H1 (cell line): ENCODE results near the gene OR10A2. TPM values are rescaled to one million over a fixed set of nuclear protein-coding genes. Genes with fewer than 3 reads are reported as not detected.

Source experiments
- CTCF ChIA-PET: fragments of 300-600 bp; sonication (Branson Sonifier 250); formaldehyde crosslinking; loops from one replicate; lab custom pipeline; 2021; ENCODE audit not compliant: partially characterized antibody; lab: Charles Lee
- POLR2A ChIA-PET: fragments of 300-600 bp; sonication (Branson Sonifier 250); formaldehyde crosslinking; loops from one replicate; lab custom pipeline; 2021; ENCODE audit warnings: inconsistent platforms; ENCODE audit not compliant: partially characterized antibody; lab: Charles Lee
- DNase-seq, 2 experiments: peaks; one replicate each; pipeline versions ENCODE4 v3.0.0 to v3.0.0-alpha.2; 2010 to 2022; ENCODE audit warnings: low spot score in 2 of 2, low read depth in 1 of 2, mixed read lengths in 1 of 2
- FAIRE-seq: peaks from 2 replicates; lab custom pipeline; 2011; peaks lifted over from hg19 to GRCh38; lab: Jason Lieb, UNC
- H2AFZ ChIP-seq: 2 replicates; pipeline ENCODE4 v1.8.1; 2012; ENCODE audit warnings: low read length, inconsistent platforms
- H2AK5ac ChIP-seq: 2 replicates; pipeline ENCODE4 v1.6.1; 2013; ENCODE audit warnings: low read depth, low read length
- H2BK120ac ChIP-seq: replicated peaks from 2 replicates; pipeline ENCODE3; 2013; ENCODE audit warnings: low read depth, low read length, inconsistent platforms
- H2BK12ac ChIP-seq: 2 replicates; pipeline ENCODE4 v1.6.1; 2013; ENCODE audit warnings: low read depth, low read length
- H2BK15ac ChIP-seq: 2 replicates; pipeline ENCODE4 v1.6.1; 2013; ENCODE audit warnings: low read length
- H2BK20ac ChIP-seq: 2 replicates; pipeline ENCODE4 v1.6.1; 2013; ENCODE audit warnings: low read length
- H2BK5ac ChIP-seq: 2 replicates; pipeline ENCODE4 v1.6.1; 2013; ENCODE audit warnings: low read depth, low read length
- H3K14ac ChIP-seq: 2 replicates; pipeline ENCODE4 v1.6.1; 2013; ENCODE audit warnings: inconsistent platforms; ENCODE audit not compliant: insufficient read length
- H3K18ac ChIP-seq: 2 replicates; pipeline ENCODE4 v1.6.1; 2013; ENCODE audit warnings: low read length; ENCODE audit errors: extremely low read depth
- H3K23ac ChIP-seq: 2 replicates; pipeline ENCODE4 v1.6.1; 2013; ENCODE audit warnings: inconsistent platforms; ENCODE audit not compliant: insufficient read length
- H3K23me2 ChIP-seq: 2 replicates; pipeline ENCODE4 v1.6.1; 2013; ENCODE audit warnings: low read depth, low read length
- H3K27ac ChIP-seq: 2 replicates; pipeline ENCODE4 v1.6.1; 2011; ENCODE audit warnings: low read depth, low read length, inconsistent platforms
- H3K27me3 ChIP-seq, 4 experiments: replicated peaks in 1 of 4; 1 replicate in 1 of 4; 2 replicates in 3 of 4; pipeline versions ENCODE4 v1.6.1 to v1.8.1; 2011 to 2013; ENCODE audit warnings: low read length in 3 of 4, mild to moderate bottlenecking in 3 of 4, inconsistent platforms in 2 of 4, mixed read lengths in 2 of 4, moderate library complexity in 1 of 4; ENCODE audit not compliant: control insufficient read depth in 3 of 4, insufficient read depth in 3 of 4; ENCODE audit errors: extremely low read depth in 1 of 4
- H3K36me3 ChIP-seq, 4 experiments: 2 replicates each; pipeline versions ENCODE4 v1.6.1 to v1.8.1; 2011 to 2013; ENCODE audit warnings: mild to moderate bottlenecking in 4 of 4, low read length in 3 of 4, moderate library complexity in 2 of 4, control low read depth in 1 of 4, inconsistent platforms in 1 of 4; ENCODE audit not compliant: insufficient read depth in 4 of 4, control insufficient read depth in 2 of 4
- H3K4ac ChIP-seq: replicated peaks from 2 replicates; pipeline ENCODE3; 2013; ENCODE audit warnings: low read length, low read depth, mixed read lengths, inconsistent platforms; ENCODE audit not compliant: insufficient read length
- H3K4me1 ChIP-seq, 4 experiments: replicated peaks in 1 of 4; 1 replicate in 1 of 4; 2 replicates in 3 of 4; pipeline versions ENCODE4 v1.6.1 to v1.8.1; 2011 to 2013; ENCODE audit warnings: low read length in 3 of 4, inconsistent platforms in 2 of 4, mixed read lengths in 1 of 4; ENCODE audit not compliant: insufficient read depth in 4 of 4, control insufficient read depth in 3 of 4
- H3K4me2 ChIP-seq, 2 experiments: 2 replicates each; pipeline versions ENCODE4 v1.6.1 to v1.8.1; 2011 to 2013; ENCODE audit warnings: low read depth in 2 of 2, low read length in 2 of 2, control low read depth in 1 of 2, inconsistent platforms in 1 of 2, mild to moderate bottlenecking in 1 of 2; ENCODE audit not compliant: insufficient read depth in 1 of 2
- H3K4me3 ChIP-seq, 4 experiments: fragments of 200-600, 300-600 bp in 1 of 4; sonication (generic), shearing (Covaris generic), sonication (Bioruptor Twin) in 1 of 4; 2 replicates each; pipeline versions ENCODE4 v1.5.1 to v1.8.1; 2011 to 2016; ENCODE audit warnings: low read length in 4 of 4, low read depth in 3 of 4, control low read depth in 2 of 4, inconsistent platforms in 2 of 4, mild to moderate bottlenecking in 2 of 4, mixed read lengths in 1 of 4, moderate library complexity in 1 of 4; ENCODE audit not compliant: insufficient read depth in 2 of 4; ENCODE audit errors: extremely low read depth in 1 of 4
- H3K56ac ChIP-seq: replicated peaks from 2 replicates; pipeline ENCODE3; 2013; ENCODE audit warnings: low read depth, mild to moderate bottlenecking, mixed read lengths, low read length, inconsistent platforms; ENCODE audit not compliant: insufficient read length
- H3K79me1 ChIP-seq: 2 replicates; pipeline ENCODE4 v1.6.1; 2013; ENCODE audit warnings: low read depth, low read length, control low read depth
- H3K79me2 ChIP-seq, 2 experiments: 2 replicates each; pipeline versions ENCODE4 v1.6.1 to v1.8.1; 2012 to 2013; ENCODE audit warnings: low read length in 2 of 2, mild to moderate bottlenecking in 2 of 2, inconsistent platforms in 1 of 2; ENCODE audit not compliant: insufficient read depth in 2 of 2, control insufficient read depth in 1 of 2
- H3K9ac ChIP-seq, 4 experiments: replicated peaks in 1 of 4; 1 replicate in 1 of 4; 2 replicates in 3 of 4; pipeline versions ENCODE4 v1.6.1 to v1.8.1; 2011 to 2013; ENCODE audit warnings: low read depth in 3 of 4, low read length in 3 of 4, control low read depth in 2 of 4, mild to moderate bottlenecking in 2 of 4, moderate library complexity in 2 of 4, inconsistent platforms in 1 of 4; ENCODE audit errors: extremely low read depth in 1 of 4
- H3K9me3 ChIP-seq, 2 experiments: 2 replicates each; pipeline versions ENCODE4 v1.6.1 to v1.8.1; 2012 to 2013; ENCODE audit warnings: mild to moderate bottlenecking in 2 of 2, moderate library complexity in 2 of 2, control low read depth in 1 of 2, inconsistent platforms in 1 of 2, low read depth in 1 of 2, low read length in 1 of 2, mixed read lengths in 1 of 2; ENCODE audit not compliant: insufficient read depth in 2 of 2
- H4K20me1 ChIP-seq, 2 experiments: replicated peaks in 1 of 2; 2 replicates each; pipeline versions ENCODE3 to v1.8.1; 2011 to 2013; ENCODE audit warnings: inconsistent platforms in 2 of 2, low read length in 2 of 2, mild to moderate bottlenecking in 1 of 2; ENCODE audit not compliant: insufficient read depth in 2 of 2, control insufficient read depth in 1 of 2
- H4K5ac ChIP-seq: 2 replicates; pipeline ENCODE4 v1.6.1; 2013; ENCODE audit warnings: low read length, low read depth, mixed read lengths, inconsistent platforms; ENCODE audit not compliant: insufficient read length
- H4K8ac ChIP-seq: 2 replicates; pipeline ENCODE4 v1.8.0; 2013; ENCODE audit warnings: mild to moderate bottlenecking, moderate library complexity, low read length, inconsistent platforms; ENCODE audit not compliant: insufficient read depth; ENCODE audit errors: extremely low read depth
- H4K91ac ChIP-seq: replicated peaks from 2 replicates; pipeline ENCODE3; 2013; ENCODE audit warnings: low read length, mixed read lengths, inconsistent platforms; ENCODE audit not compliant: insufficient read length
- BACH1 ChIP-seq: IDR thresholded peaks from 2 replicates; pipeline ENCODE4 v1.6.1; 2012; ENCODE audit warnings: low read length, improper control_type of control experiment
- CBX8 ChIP-seq: fragments of 300-800, 300-1000 bp; sonication (generic); IDR thresholded peaks from 2 replicates; pipeline ENCODE4 v1.7.1; 2016; ENCODE audit warnings: low read depth, low read length, borderline replicate concordance
- CHD2 ChIP-seq: IDR thresholded peaks from 2 replicates; pipeline ENCODE4 v1.6.1; 2012; ENCODE audit warnings: low read length, improper control_type of control experiment
- FOSL1 ChIP-seq: IDR thresholded peaks from 2 replicates; pipeline ENCODE4 v1.6.1; 2011; ENCODE audit warnings: mild to moderate bottlenecking, low read depth, low read length, moderate library complexity; ENCODE audit not compliant: insufficient read depth
- JUN ChIP-seq: IDR thresholded peaks from 2 replicates; pipeline ENCODE4 v1.6.1; 2011; ENCODE audit warnings: low read depth, mild to moderate bottlenecking, improper control_type of control experiment, low read length
- JUND ChIP-seq: IDR thresholded peaks from 2 replicates; pipeline ENCODE4 v1.6.1; 2011; ENCODE audit warnings: mild to moderate bottlenecking, improper control_type of control experiment, low read length
- KDM4A ChIP-seq: IDR thresholded peaks from one replicate; pipeline ENCODE4 v1.7.1; 2012; ENCODE audit warnings: low read depth, mild to moderate bottlenecking, moderate library complexity, low read length, inconsistent platforms; ENCODE audit not compliant: severe bottlenecking
- POU5F1 ChIP-seq: IDR thresholded peaks from 2 replicates; pipeline ENCODE4 v1.6.1; 2011; ENCODE audit warnings: low read depth, mild to moderate bottlenecking, low read length, moderate library complexity
- RNF2 ChIP-seq: fragments of 200-900, 300-1000 bp; sonication (generic); IDR thresholded peaks from 2 replicates; pipeline ENCODE4 v1.7.1; 2016; ENCODE audit warnings: borderline replicate concordance, low read depth, mild to moderate bottlenecking, antibody characterized with exemption, low read length; ENCODE audit not compliant: poor library complexity, severe bottlenecking; ENCODE audit errors: missing control alignments
- SIN3A ChIP-seq, 2 experiments: IDR thresholded peaks in 1 of 2; conservative IDR thresholded peaks in 1 of 2; 2 replicates each; pipeline ENCODE4 v1.6.1; 2011 to 2012; ENCODE audit warnings: low read length in 2 of 2, improper control_type of control experiment in 1 of 2, low read depth in 1 of 2, mild to moderate bottlenecking in 1 of 2
- TAF7 ChIP-seq: optimal IDR thresholded peaks from 2 replicates; pipeline ENCODE3; 2011; ENCODE audit warnings: low read depth, mild to moderate bottlenecking, inconsistent platforms, low read length, moderate library complexity, borderline replicate concordance
- TCF12 ChIP-seq: IDR thresholded peaks from 2 replicates; pipeline ENCODE4 v1.6.1; 2011; ENCODE audit warnings: low read depth, mild to moderate bottlenecking, low read length
- WGBS, 2 experiments: shearing (Covaris generic) in 1 of 2; methylation state at CpG; one replicate each; pipeline versions ENCODE4 v1.1.6 to v1.1.7; 2013 to 2015; ENCODE audit warnings: low lambda C conversion rate in 2 of 2, mixed read lengths in 2 of 2, inconsistent platforms in 1 of 2, low coverage in 1 of 2, missing lambda C conversion rate in 1 of 2; ENCODE audit not compliant: insufficient replicate concordance in 2 of 2, insufficient coverage in 1 of 2, insufficient read length in 1 of 2; ENCODE audit errors: extremely low coverage in 1 of 2, missing lambda C conversion rate in 1 of 2; 5-methylcytosine and 5-hydroxymethylcytosine counted together
- polyA plus RNA-seq, 7 experiments: library from polyadenylated mRNA; depleted of rRNA in 3 of 7; stranded (reverse) in 5 of 7; unstranded in 2 of 7; fragments of >200 nt in 5 of 7; fragments of 200-250 nt in 2 of 7; gene quantifications; 1 replicate in 5 of 7; 2 replicates in 1 of 7; 4 replicates in 1 of 7; pipeline versions ENCODE4 v1.2.1 to v1.2.3, GENCODE V29; 2011 to 2013; ENCODE audit warnings: missing spikeins in 2 of 7, mixed read lengths in 2 of 7
- total RNA-seq: library from RNA; stranded (reverse); fragmentation: NEBNext Ultra II Directional; extraction: Animal tissue kit (Norgen Biotek cat#: 25700); gene quantifications from 2 replicates; pipeline ENCODE4 v1.2.1, GENCODE V29; 2021
- TF ChIP-seq, protein P1 (sequence below): IDR thresholded peaks from 2 replicates; pipeline ENCODE4 v1.6.1; 2011; ENCODE audit warnings: low read length, improper control_type of control experiment

OR10A2 gene
- total and polyA plus RNA-seq, 2 of the 8 experiments (the other 6 are each of a cell fraction or from before 2014, with no cell fraction given), result not detected

DNA sequence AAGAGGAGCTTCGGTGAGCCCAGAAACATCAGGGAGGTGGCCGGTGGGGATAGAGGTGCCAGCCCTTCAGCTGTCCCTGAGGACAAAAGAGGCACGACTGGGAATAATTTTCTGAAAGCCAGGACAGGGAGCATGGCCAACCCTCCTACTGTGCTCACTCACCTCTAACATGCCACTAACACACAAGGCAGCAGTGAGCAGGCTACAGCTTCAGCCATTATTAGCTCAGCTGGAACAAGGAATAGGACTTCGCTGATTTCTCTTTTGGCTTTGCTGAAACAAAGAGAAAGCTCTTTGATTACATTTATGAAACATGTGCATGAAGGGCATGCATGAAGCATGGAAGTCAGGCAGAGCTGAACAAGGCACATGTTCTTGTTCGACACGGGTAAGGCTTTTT, 29.5 kb upstream of the OR10A2 start:
- Histone ChIP-seq H3K79me1 (no peaks in the 10 kb centered on the region), H3K27ac (no peak overlapping the region), H3K23ac (no peak overlapping the region), H2BK5ac (no peak overlapping the region), H3K18ac (no peak overlapping the region), H3K4me1 (no peaks in the 10 kb centered on the region), H3K27me3 (no peaks in the 10 kb centered on the region), H2BK12ac (no peak overlapping the region), H2BK15ac (no peak overlapping the region), H3K36me3 (no peaks in the 10 kb centered on the region), H4K20me1 (no peaks in the 10 kb centered on the region), H4K91ac (no peak overlapping the region), H3K4me2 (no peak overlapping the region), H3K9ac (no peak overlapping the region), H3K9me3 (no peaks in the 10 kb centered on the region), H3K4me3 (no peak overlapping the region), H4K8ac (no peak overlapping the region), H2AFZ (no peak overlapping the region), H3K4ac (no peak overlapping the region), H3K56ac (no peak overlapping the region), H2BK20ac (no peak overlapping the region), H2BK120ac (no peak overlapping the region), H2AK5ac (no peak overlapping the region), H3K14ac (no peak overlapping the region), H4K5ac (no peak overlapping the region), H3K79me2 (no peaks in the 10 kb centered on the region), H3K23me2 (no peaks in the 10 kb centered on the region)
- ChIA-PET POLR2A (no interaction called here), CTCF (interaction anchor here (1.2 to 2.1 kb wide), 3 partner anchors 9 to 265 kb away, joined by 3 to 11 read pairs (median 4); no protein-coding TSS in a partner anchor)
- FAIRE-seq (no peak), DNase-seq (no peak)
- WGBS, 2 experiments, result 86% methylated on average over 6 of the region's 6 CpGs; no CpG with 5 or more reads in 1 of the 2 experiments
- no peak for TF ChIP-seq FOSL1
- TF ChIP-seq CBX8, result no peak
- no peak for TF ChIP-seq JUND
- TF ChIP-seq RNF2, result no peak
- no peak for TF ChIP-seq CHD2
- TF ChIP-seq, protein P1, sequence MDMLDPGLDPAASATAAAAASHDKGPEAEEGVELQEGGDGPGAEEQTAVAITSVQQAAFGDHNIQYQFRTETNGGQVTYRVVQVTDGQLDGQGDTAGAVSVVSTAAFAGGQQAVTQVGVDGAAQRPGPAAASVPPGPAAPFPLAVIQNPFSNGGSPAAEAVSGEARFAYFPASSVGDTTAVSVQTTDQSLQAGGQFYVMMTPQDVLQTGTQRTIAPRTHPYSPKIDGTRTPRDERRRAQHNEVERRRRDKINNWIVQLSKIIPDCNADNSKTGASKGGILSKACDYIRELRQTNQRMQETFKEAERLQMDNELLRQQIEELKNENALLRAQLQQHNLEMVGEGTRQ, result no peak
- no peak for TF ChIP-seq TAF7
- no peak for TF ChIP-seq TCF12
- TF ChIP-seq JUN, result no peak
- TF ChIP-seq BACH1, result no peak
- no peak for TF ChIP-seq SIN3A (conservative IDR thresholded peaks at IDR 0.05 in 1 of 2, IDR thresholded peaks at IDR 0.05 in 1 of 2; ENCODE audit: low read depth in 1 of 2, low read length in 2 of 2)
- no peak for TF ChIP-seq KDM4A
- TF ChIP-seq POU5F1, result no peak
